ENCODE results near the gene ICAM1. TPM values are rescaled to one million over a fixed set of nuclear protein-coding genes. Genes with fewer than 3 reads are reported as not detected.

The ICAM1 gene
- total RNA-seq, 1 experiment from 2014 or later = 136 TPM

DNA sequence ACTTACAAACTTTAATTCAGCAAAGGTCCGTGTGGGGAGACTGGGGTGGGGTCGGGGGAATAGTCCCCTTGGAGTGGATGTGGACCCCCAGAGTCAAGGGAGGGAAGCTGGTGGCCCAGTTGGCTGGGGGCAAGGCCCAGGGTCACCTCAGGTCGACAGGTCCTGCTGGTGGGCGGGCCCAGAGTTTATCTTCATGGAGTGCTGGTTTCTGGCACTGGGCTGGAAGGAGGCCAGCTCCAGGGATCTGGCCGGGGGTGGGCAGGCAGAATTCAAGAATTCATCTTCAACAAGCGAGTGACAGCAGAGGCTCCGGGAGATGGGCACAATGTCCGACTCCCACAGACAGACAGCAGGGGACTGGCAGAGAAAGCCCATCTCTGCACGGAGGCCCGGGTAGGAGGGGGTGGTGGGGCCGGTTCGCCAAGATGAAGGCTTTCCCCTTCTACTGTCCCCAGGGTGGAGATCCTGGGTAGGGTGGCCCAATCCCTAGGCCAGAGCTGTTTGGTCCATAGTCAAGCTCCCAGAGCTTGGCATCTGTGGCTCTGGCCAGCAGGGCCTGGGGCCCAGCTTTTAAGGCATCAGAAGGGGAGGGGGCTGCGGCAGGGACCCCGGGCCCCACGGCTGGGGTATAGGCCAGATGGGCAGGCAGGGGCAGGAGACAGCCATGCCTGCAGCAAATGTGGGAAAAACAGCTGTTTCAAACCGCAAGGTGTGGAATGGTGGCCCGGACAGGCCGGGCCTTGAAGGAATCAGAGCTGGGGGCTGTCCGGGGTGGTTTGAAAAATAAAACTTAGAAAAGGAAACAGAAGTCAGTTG lies 45.5 kb downstream of the ICAM1 start:
- Histone ChIP-seq H3K27ac (ENCODE audit: low read length) (peak overlapping the region; percentile 86; the same call in 1 of the 2 replicates), H3K4me1 (ENCODE audit: control insufficient read depth, insufficient read depth, low read length) (peaks cover 6% of the 10 kb centered on the region), H3K27me3 (ENCODE audit: control insufficient read depth, insufficient read depth, low read length) (no peaks in the 10 kb centered on the region), H3K9me3 (ENCODE audit: control insufficient read depth, insufficient read depth, low read depth, low read length) (no peaks in the 10 kb centered on the region), H3K4me3 (ENCODE audit: low read depth in 2 of 2, low read length in 2 of 2) (peak overlapping the region; percentile 61 to 78; a peak in 3 of 4 replicates), H3K36me3 (ENCODE audit: control insufficient read depth, insufficient read depth, low read length) (no peaks in the 10 kb centered on the region; the same call in 1 of the 2 replicates)
- no TSS peak for BruUV-seq (replicated peaks)
- TF ChIP-seq SIN3A (IDR thresholded peaks at IDR 0.05; ENCODE audit: borderline replicate concordance, insufficient read depth, low read depth, low read length) = no peak
- TF ChIP-seq, protein P1, sequence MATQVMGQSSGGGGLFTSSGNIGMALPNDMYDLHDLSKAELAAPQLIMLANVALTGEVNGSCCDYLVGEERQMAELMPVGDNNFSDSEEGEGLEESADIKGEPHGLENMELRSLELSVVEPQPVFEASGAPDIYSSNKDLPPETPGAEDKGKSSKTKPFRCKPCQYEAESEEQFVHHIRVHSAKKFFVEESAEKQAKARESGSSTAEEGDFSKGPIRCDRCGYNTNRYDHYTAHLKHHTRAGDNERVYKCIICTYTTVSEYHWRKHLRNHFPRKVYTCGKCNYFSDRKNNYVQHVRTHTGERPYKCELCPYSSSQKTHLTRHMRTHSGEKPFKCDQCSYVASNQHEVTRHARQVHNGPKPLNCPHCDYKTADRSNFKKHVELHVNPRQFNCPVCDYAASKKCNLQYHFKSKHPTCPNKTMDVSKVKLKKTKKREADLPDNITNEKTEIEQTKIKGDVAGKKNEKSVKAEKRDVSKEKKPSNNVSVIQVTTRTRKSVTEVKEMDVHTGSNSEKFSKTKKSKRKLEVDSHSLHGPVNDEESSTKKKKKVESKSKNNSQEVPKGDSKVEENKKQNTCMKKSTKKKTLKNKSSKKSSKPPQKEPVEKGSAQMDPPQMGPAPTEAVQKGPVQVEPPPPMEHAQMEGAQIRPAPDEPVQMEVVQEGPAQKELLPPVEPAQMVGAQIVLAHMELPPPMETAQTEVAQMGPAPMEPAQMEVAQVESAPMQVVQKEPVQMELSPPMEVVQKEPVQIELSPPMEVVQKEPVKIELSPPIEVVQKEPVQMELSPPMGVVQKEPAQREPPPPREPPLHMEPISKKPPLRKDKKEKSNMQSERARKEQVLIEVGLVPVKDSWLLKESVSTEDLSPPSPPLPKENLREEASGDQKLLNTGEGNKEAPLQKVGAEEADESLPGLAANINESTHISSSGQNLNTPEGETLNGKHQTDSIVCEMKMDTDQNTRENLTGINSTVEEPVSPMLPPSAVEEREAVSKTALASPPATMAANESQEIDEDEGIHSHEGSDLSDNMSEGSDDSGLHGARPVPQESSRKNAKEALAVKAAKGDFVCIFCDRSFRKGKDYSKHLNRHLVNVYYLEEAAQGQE (IDR thresholded peaks at IDR 0.05; ENCODE audit: insufficient read depth in 1 of 2, low read depth in 2 of 2, low read length in 1 of 2) = no peak
- POLR2A ChIA-PET = no interaction called here
- CTCF ChIA-PET = no interaction called here
- in situ Hi-C loops (cut with HindIII; ENCODE audit: low pct_unique_long_range_greater_than_20kb, low sequenced_read_pairs) (no loop called here), intact Hi-C loops (cut with micrococcal nuclease; ENCODE audit: unreplicated experiment) (no loop called here)
- peak; percentile 54; the same call in 1 of the 2 replicates for ATAC-seq
- DNase-seq (ENCODE audit: low read depth, low spot score) = no peak

DNA sequence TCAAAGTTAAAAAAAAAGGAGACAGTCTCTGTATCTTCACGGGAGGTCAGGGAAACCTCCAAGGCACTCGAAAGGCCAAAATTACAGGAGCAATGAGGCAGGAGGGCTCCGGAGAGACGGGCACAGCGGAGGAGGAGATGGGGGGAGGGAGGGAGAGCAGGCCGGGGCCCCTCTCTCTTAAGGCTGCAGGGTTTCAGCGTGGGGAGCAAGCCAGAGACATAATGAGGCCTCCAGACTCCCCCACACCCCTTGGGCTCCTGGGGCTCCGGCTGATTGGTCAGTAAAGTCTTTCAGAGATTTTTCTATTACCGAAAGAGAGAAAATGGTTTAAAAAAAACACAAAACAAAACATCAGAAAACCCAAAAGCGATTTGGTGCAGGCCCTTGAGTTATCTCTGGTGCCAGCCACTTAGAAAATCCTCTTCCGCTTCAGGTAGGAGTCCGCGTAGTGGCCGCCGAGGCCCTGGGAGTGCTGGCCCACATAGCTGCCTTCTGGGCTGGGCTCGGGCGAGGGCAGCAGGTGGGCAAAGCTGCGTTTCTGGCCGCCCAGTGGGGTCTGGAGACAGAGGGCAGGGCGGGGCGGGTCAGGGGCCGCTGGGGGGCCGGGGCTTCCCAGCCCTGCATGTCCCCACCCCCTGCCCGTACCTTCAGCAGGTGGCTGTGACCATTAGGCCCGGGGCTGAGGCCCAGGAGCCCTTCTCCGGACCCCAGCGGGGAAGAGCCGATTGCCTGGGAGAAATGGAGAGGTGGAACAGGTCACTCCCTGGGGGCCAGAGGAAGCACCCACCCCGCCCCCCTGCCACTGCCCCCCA lies 46.3 kb downstream of the ICAM1 start:
- Histone ChIP-seq H3K27ac (ENCODE audit: low read length) (no peak overlapping the region; the same call in 1 of the 2 replicates), H3K9me3 (ENCODE audit: control insufficient read depth, insufficient read depth, low read depth, low read length) (no peaks in the 10 kb centered on the region), H3K36me3 (ENCODE audit: control insufficient read depth, insufficient read depth, low read length) (no peaks in the 10 kb centered on the region; the same call in none of the 2 replicates), H3K27me3 (ENCODE audit: control insufficient read depth, insufficient read depth, low read length) (no peaks in the 10 kb centered on the region), H3K4me3 (ENCODE audit: low read depth in 2 of 2, low read length in 2 of 2) (no peak overlapping the region), H3K4me1 (ENCODE audit: control insufficient read depth, insufficient read depth, low read length) (peaks cover 6% of the 10 kb centered on the region)
- DNase-seq (ENCODE audit: low read depth, low spot score) = no peak
- TF ChIP-seq, protein P1 (IDR thresholded peaks at IDR 0.05; ENCODE audit: insufficient read depth in 1 of 2, low read depth in 2 of 2, low read length in 1 of 2) = no peak
- no peak for TF ChIP-seq SIN3A (IDR thresholded peaks at IDR 0.05; ENCODE audit: borderline replicate concordance, insufficient read depth, low read depth, low read length)
- TF ChIP-seq POLR2AphosphoS5 (IDR thresholded peaks at IDR 0.05; ENCODE audit: low read depth, low read length) = no peak
- TF ChIP-seq, protein P2, sequence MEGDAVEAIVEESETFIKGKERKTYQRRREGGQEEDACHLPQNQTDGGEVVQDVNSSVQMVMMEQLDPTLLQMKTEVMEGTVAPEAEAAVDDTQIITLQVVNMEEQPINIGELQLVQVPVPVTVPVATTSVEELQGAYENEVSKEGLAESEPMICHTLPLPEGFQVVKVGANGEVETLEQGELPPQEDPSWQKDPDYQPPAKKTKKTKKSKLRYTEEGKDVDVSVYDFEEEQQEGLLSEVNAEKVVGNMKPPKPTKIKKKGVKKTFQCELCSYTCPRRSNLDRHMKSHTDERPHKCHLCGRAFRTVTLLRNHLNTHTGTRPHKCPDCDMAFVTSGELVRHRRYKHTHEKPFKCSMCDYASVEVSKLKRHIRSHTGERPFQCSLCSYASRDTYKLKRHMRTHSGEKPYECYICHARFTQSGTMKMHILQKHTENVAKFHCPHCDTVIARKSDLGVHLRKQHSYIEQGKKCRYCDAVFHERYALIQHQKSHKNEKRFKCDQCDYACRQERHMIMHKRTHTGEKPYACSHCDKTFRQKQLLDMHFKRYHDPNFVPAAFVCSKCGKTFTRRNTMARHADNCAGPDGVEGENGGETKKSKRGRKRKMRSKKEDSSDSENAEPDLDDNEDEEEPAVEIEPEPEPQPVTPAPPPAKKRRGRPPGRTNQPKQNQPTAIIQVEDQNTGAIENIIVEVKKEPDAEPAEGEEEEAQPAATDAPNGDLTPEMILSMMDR (IDR thresholded peaks at IDR 0.05) = no peak
- TF ChIP-seq TCF7L2 (IDR thresholded peaks at IDR 0.05; ENCODE audit: low read depth, low read length) = no peak
- POLR2A ChIA-PET = no interaction called here
- intact Hi-C loops (cut with micrococcal nuclease; ENCODE audit: unreplicated experiment) = no loop called here
- ATAC-seq = no peak
- CTCF ChIA-PET = interaction anchor here (0.6 to 0.7 kb wide), 2 partner anchors 34 to 381 kb away, joined by 3 to 7 read pairs; partner anchors contain the start of gene OLFM2
- TSS peak; percentile 70 for BruUV-seq (replicated peaks)
- in situ Hi-C loops (cut with HindIII; ENCODE audit: low pct_unique_long_range_greater_than_20kb, low sequenced_read_pairs) = no loop called here

Measured in Panc1 (cell line).